Naive thymus-derived CD8-positive, alpha-beta T cell (primary cell): ENCODE data around the gene FAM210A. TPM values are rescaled to one million over a fixed set of nuclear protein-coding genes. Genes with fewer than 3 reads are reported as not detected.

Experiments
- ATAC-seq, 2 donors: fragments of 150-1000 bp; cut with Tn5 transposase in 1 of 2; sonication (Bioruptor Pico), chemical (Tn5 transposase) in 1 of 2; 1 replicate in 1 of 2; 2 replicates in 1 of 2; pipeline ENCODE4 v1.10.0; 2021; ENCODE audit warnings: mild to moderate bottlenecking in 2 of 2, moderate library complexity in 2 of 2
- POLR2A ChIA-PET: fragments of 350-600 bp; sonication (Branson Sonifier 250); formaldehyde crosslinking; loops from one replicate; lab custom pipeline; 2021; ENCODE audit warnings: antibody characterized with exemption; lab: Charles Lee
- DNase-seq, 10 donors: peaks; one replicate each; pipeline versions ENCODE4 v3.0.0 to v3.0.0-alpha.2; 2020 to 2022
- H3K27ac Mint-ChIP-seq, 10 donors: one replicate each; pipeline ENCODE4 v1.8.0; 2020 to 2022; ENCODE audit warnings: mild to moderate bottlenecking in 10 of 10, mixed read lengths in 10 of 10, moderate library complexity in 4 of 10, inconsistent platforms in 1 of 10
- H3K27me3 Mint-ChIP-seq, 5 donors: one replicate each; pipeline ENCODE4 v1.8.0; 2021 to 2022; ENCODE audit warnings: mixed read lengths in 5 of 5
- H3K36me3 Mint-ChIP-seq, 3 donors: one replicate each; pipeline ENCODE4 v1.8.0; 2020 to 2022; ENCODE audit warnings: mixed read lengths in 3 of 3, mild to moderate bottlenecking in 2 of 3, inconsistent platforms in 1 of 3
- H3K4me1 Mint-ChIP-seq, 4 donors: one replicate each; pipeline ENCODE4 v1.8.0; 2021 to 2022; ENCODE audit warnings: mixed read lengths in 4 of 4
- H3K4me3 Mint-ChIP-seq, 10 donors: one replicate each; pipeline ENCODE4 v1.8.0; 2020 to 2022; ENCODE audit warnings: mild to moderate bottlenecking in 10 of 10, mixed read lengths in 10 of 10, moderate library complexity in 6 of 10, inconsistent platforms in 1 of 10
- H3K9me3 Mint-ChIP-seq, 9 donors: one replicate each; pipeline ENCODE4 v1.8.0; 2020 to 2022; ENCODE audit warnings: mixed read lengths in 9 of 9, mild to moderate bottlenecking in 3 of 9, inconsistent platforms in 1 of 9, moderate library complexity in 1 of 9
- polyA plus RNA-seq, 3 donors: library from polyadenylated mRNA; unstranded; fragments of 300-500 nt; fragmentation: Illumina TruSeq; gene quantifications; one replicate each; pipeline ENCODE4 v1.2.3, GENCODE V29; 2021
- total RNA-seq, 8 experiments: library from RNA in 2 of 8; stranded (reverse) in 2 of 8; gene quantifications; one replicate each; pipeline ENCODE4 v1.2.3 and lab custom pipeline; 2021 to 2026

The FAM210A gene
- total and polyA plus RNA-seq, 5 experiments from 2014 or later, result 11.2 to 18.8 (median 12.5) TPM

DNA sequence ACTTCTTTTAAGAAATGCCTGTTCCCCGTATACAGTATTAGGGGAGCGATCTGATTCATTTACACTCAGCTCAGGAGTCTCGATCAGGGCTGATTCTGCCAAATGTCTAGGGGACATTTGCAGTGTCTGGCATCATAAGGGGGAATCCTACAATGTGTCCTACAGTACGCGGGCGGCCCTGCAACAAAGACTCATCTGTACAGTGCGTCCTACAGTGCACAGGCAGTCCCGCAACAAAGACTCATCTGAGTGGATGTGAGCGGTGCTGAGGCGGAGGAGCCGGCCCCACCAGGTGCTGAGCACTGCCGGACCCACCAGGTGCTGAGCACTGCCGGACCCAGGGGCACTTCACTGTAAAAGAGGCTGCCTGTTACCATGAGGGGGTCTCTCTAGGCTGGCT, 102.5 kb downstream of the FAM210A start:
- Mint-ChIP-seq H3K4me3 (no peak overlapping the region), H3K9me3 (no peaks in the 10 kb centered on the region), H3K27ac (peak overlapping the region in 1 of 10 donors; percentile 61), H3K27me3 (no peaks in the 10 kb centered on the region), H3K36me3 (peaks cover 0 to 11% (median 0%) of the 10 kb centered on the region in 3 donors), H3K4me1 (peaks cover 9 to 27% (median 18%) of the 10 kb centered on the region in 4 donors)
- POLR2A ChIA-PET, result no interaction called here
- no peak for ATAC-seq
- no peak for DNase-seq

DNA sequence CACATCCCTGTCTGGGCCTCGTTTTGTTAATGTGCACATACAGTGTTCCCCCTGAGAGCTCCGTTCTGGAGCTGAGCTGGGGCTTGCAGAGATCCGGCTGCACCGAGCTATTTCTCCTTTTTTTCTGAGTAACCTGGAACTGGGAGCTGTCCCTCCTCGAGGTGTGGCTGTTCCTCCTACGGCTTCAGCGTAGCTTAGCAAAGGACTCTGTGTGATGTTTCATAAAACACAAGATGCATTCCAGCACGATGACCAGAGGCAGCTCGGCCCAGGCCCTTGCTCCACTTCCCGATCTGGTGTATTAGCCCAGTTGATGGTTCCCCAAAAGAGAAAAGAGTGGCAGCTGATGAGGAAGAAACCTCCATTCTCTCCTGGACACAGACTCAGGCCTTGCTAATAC, 103.0 kb downstream of the FAM210A start:
- POLR2A ChIA-PET, result no interaction called here
- H3K27me3 Mint-ChIP-seq, result no peaks in the 10 kb centered on the region
- DNase-seq (no peak), ATAC-seq (no peak)
- H3K4me3 Mint-ChIP-seq, result no peak overlapping the region
- no peaks in the 10 kb centered on the region for H3K9me3 Mint-ChIP-seq
- H3K4me1 Mint-ChIP-seq, result peaks cover 8 to 25% (median 18%) of the 10 kb centered on the region in 4 donors
- peaks cover 0 to 11% (median 0%) of the 10 kb centered on the region in 3 donors for H3K36me3 Mint-ChIP-seq
- H3K27ac Mint-ChIP-seq, result peak overlapping the region in 3 of 10 donors; percentile 43 to 61 (median 56)

- H3K27me3 Mint-ChIP-seq, result no peaks in the 10 kb centered on the region
- no peak for DNase-seq
- peaks cover 0 to 11% (median 1%) of the 10 kb centered on the region in 3 donors for H3K36me3 Mint-ChIP-seq
- no peak overlapping the region for H3K4me3 Mint-ChIP-seq
- no peaks in the 10 kb centered on the region for H3K9me3 Mint-ChIP-seq
- POLR2A ChIA-PET, result no interaction called here
- peak overlapping the region in 1 of 10 donors; percentile 56 for H3K27ac Mint-ChIP-seq
- ATAC-seq, result no peak
- H3K4me1 Mint-ChIP-seq, result peaks cover 8 to 25% (median 19%) of the 10 kb centered on the region in 4 donors
Observed at GRCh38 chr18:13622751-13623150, 103.6 kb downstream of the FAM210A start.

GRCh38 chr18:13621886-13622619, 104.3 kb downstream of the FAM210A start:
- Mint-ChIP-seq H3K9me3 (no peaks in the 10 kb centered on the region), H3K4me3 (no peak overlapping the region), H3K4me1 (peaks cover 8 to 31% (median 25%) of the 10 kb centered on the region in 4 donors), H3K27me3 (no peaks in the 10 kb centered on the region), H3K27ac (peak overlapping the region in 1 of 10 donors; percentile 6), H3K36me3 (peaks cover 0 to 11% (median 1%) of the 10 kb centered on the region in 3 donors)
- no peak for DNase-seq
- no peak for ATAC-seq
- POLR2A ChIA-PET, result interaction anchor here (1.3 kb wide), 1 partner anchor 10 kb away, joined by 3 read pairs; no protein-coding TSS in a partner anchor

DNA sequence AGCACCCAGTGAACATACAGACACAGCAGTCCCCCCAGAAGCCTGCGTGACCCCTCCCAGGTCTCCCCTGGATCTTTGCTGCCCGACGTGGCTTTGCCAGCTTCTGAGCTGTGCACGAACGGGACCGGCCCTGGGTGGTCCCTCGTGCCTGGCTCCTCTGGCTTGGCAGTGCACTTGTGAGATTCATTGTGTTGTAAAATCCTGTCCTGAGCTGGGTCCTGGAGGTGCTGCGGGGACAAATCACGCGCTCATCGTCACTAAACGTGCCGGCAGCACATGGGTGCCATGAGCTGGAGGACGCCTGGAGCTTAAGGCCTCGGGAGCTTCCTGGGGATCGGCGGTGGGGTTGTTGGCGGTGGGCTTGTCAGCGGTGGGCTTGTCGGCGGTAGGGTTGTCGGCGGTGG, 104.9 kb downstream of the FAM210A start:
- ATAC-seq, result no peak
- POLR2A ChIA-PET, result interaction anchor here (1.3 kb wide), 1 partner anchor 9 kb away, joined by 3 read pairs; no protein-coding TSS in a partner anchor
- no peak overlapping the region for H3K4me3 Mint-ChIP-seq
- peak overlapping the region in 1 of 10 donors; percentile 7 for H3K27ac Mint-ChIP-seq
- H3K4me1 Mint-ChIP-seq, result peaks cover 8 to 35% (median 27%) of the 10 kb centered on the region in 4 donors
- no peak for DNase-seq
- H3K36me3 Mint-ChIP-seq, result peaks cover 0 to 8% (median 1%) of the 10 kb centered on the region in 3 donors
- no peaks in the 10 kb centered on the region for H3K9me3 Mint-ChIP-seq
- no peaks in the 10 kb centered on the region for H3K27me3 Mint-ChIP-seq

- H3K36me3 Mint-ChIP-seq, result peaks cover 0 to 7% (median 1%) of the 10 kb centered on the region in 3 donors
- ATAC-seq (no peak), DNase-seq (no peak)
- H3K9me3 Mint-ChIP-seq, result no peaks in the 10 kb centered on the region
- no peaks in the 10 kb centered on the region for H3K27me3 Mint-ChIP-seq
- H3K4me3 Mint-ChIP-seq, result no peak overlapping the region
- POLR2A ChIA-PET, result interaction anchor here (1.3 kb wide), 1 partner anchor 9 kb away, joined by 3 read pairs; no protein-coding TSS in a partner anchor
- no peak overlapping the region for H3K27ac Mint-ChIP-seq
- H3K4me1 Mint-ChIP-seq, result peaks cover 8 to 41% (median 29%) of the 10 kb centered on the region in 4 donors
Observed at GRCh38 chr18:13620818-13621445, 105.4 kb downstream of the FAM210A start.

GRCh38 chr18:13620206-13620672, 106.1 kb downstream of the FAM210A start:
- Mint-ChIP-seq H3K4me3 (no peak overlapping the region), H3K9me3 (no peaks in the 10 kb centered on the region), H3K27me3 (no peaks in the 10 kb centered on the region), H3K27ac (peak overlapping the region in 3 of 10 donors; percentile 19 to 32 (median 19)), H3K36me3 (peaks cover 0 to 7% (median 1%) of the 10 kb centered on the region in 3 donors), H3K4me1 (peaks cover 11 to 46% (median 35%) of the 10 kb centered on the region in 4 donors)
- DNase-seq (no peak), ATAC-seq (no peak)
- POLR2A ChIA-PET, result no interaction called here

DNA sequence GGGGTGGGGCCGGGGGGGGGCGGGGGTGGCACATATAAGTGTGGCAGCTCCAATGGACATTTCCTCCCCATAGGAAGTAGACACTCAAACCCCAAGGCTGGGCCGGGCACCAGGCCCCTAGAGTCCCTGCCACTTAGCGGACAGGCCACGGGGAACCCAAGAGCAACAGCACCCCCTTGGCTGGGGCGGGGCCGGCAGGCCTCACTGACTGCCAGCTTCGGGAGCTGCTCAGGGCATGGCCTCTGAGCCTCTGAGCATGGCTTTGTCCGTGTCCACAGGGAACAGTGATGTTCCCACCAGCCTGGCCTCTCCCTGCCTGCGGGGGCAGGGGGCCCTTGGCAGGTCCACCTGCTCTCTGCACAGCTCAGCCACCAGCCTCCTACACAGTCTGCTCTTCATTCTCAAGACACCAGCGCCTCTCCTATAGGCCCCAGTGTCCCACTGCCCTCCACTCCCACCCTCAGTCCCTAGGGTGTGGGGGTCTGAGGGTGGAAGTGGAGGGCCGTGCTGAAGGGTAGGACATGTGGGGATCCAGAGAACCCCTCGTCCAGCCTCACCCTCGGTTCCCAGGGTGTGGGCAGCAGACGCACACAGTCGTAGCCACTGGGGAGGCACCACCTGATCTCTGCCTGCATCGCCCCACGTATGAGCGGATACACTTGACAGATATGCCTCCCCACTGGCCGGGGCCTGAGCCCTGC, 106.7 kb downstream of the FAM210A start:
- Mint-ChIP-seq H3K4me1 (peaks cover 11 to 46% (median 38%) of the 10 kb centered on the region in 4 donors), H3K27me3 (no peaks in the 10 kb centered on the region), H3K27ac (peak overlapping the region in 1 of 10 donors; percentile 19), H3K4me3 (no peak overlapping the region), H3K36me3 (peaks cover 0 to 7% (median 1%) of the 10 kb centered on the region in 3 donors), H3K9me3 (no peaks in the 10 kb centered on the region)
- no peak for ATAC-seq
- POLR2A ChIA-PET, result interaction anchor here (0.6 kb wide), 1 partner anchor 18 kb away, joined by 3 read pairs; no protein-coding TSS in a partner anchor
- no peak for DNase-seq

DNA sequence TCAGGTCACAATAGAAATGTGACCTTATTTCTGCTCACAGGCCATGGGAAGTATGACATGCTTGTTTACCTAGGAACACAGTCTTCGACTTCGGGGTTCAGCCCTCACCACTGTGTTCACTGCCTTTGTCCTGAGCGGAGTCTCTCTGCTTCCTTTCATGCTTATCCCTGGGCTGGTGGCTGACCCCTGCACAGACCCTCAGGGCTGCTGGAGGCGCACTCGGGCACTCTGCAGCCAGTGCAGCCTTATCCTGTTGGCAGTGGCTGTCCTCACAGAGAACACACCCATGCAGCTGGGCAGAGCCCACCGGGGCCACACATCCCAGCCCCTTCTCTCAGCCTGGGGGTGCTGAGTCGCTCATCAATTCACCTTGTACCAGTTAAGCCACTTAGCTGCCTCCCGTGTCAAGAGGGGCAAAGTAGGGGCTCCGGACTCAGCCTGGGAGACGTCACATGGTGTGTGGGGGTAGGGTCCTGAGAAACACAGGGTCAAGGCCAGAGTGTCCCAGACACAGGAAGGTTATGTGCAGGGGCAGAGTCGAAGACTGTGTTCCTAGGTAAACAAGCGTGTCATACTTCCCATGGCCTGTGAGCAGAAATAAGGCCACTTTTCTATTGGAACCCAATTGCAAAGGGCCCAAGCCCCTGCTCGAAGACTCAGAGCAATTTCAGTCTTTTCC, 107.5 kb downstream of the FAM210A start:
- H3K27me3 Mint-ChIP-seq, result no peaks in the 10 kb centered on the region
- H3K27ac Mint-ChIP-seq, result peak overlapping the region in 1 of 10 donors; percentile 19
- H3K9me3 Mint-ChIP-seq, result no peaks in the 10 kb centered on the region
- ATAC-seq (no peak), DNase-seq (no peak)
- peaks cover 0 to 7% (median 1%) of the 10 kb centered on the region in 3 donors for H3K36me3 Mint-ChIP-seq
- POLR2A ChIA-PET, result interaction anchor here (0.6 kb wide), 1 partner anchor 18 kb away, joined by 3 read pairs; no protein-coding TSS in a partner anchor
- H3K4me1 Mint-ChIP-seq, result peaks cover 16 to 54% (median 45%) of the 10 kb centered on the region in 4 donors
- H3K4me3 Mint-ChIP-seq, result no peak overlapping the region

- Mint-ChIP-seq H3K27ac (peak overlapping the region in 4 of 10 donors; percentile 3 to 58 (median 44)), H3K9me3 (no peaks in the 10 kb centered on the region)
- POLR2A ChIA-PET, result no interaction called here
Observed at GRCh38 chr18:13617826-13618515, 108.4 kb downstream of the FAM210A start.

GRCh38 chr18:13616525-13617035, 109.8 kb downstream of the FAM210A start:
- H3K4me3 Mint-ChIP-seq, result peak overlapping the region in 4 of 10 donors; percentile 2 to 22 (median 16)
- H3K27ac Mint-ChIP-seq, result peak overlapping the region in 8 of 10 donors; percentile 43 to 96 (median 74)
- H3K4me1 Mint-ChIP-seq, result peaks cover 35 to 77% (median 66%) of the 10 kb centered on the region in 4 donors
- H3K9me3 Mint-ChIP-seq, result no peaks in the 10 kb centered on the region
- H3K27me3 Mint-ChIP-seq, result no peaks in the 10 kb centered on the region
- H3K36me3 Mint-ChIP-seq, result peaks cover 0 to 3% (median 1%) of the 10 kb centered on the region in 3 donors
- POLR2A ChIA-PET, result no interaction called here
- DNase-seq (no peak), ATAC-seq (no peak)

More at GRCh38 chr18:13617826-13618515, 108.4 kb downstream of the FAM210A start:
- ATAC-seq (no peak), DNase-seq (no peak)
- peaks cover 0 to 5% (median 1%) of the 10 kb centered on the region in 3 donors for H3K36me3 Mint-ChIP-seq
- peaks cover 24 to 63% (median 52%) of the 10 kb centered on the region in 4 donors for H3K4me1 Mint-ChIP-seq
- H3K4me3 Mint-ChIP-seq, result no peak overlapping the region
- no peaks in the 10 kb centered on the region for H3K27me3 Mint-ChIP-seq
